ENCODE data around the gene CD200R1L.

DNA sequence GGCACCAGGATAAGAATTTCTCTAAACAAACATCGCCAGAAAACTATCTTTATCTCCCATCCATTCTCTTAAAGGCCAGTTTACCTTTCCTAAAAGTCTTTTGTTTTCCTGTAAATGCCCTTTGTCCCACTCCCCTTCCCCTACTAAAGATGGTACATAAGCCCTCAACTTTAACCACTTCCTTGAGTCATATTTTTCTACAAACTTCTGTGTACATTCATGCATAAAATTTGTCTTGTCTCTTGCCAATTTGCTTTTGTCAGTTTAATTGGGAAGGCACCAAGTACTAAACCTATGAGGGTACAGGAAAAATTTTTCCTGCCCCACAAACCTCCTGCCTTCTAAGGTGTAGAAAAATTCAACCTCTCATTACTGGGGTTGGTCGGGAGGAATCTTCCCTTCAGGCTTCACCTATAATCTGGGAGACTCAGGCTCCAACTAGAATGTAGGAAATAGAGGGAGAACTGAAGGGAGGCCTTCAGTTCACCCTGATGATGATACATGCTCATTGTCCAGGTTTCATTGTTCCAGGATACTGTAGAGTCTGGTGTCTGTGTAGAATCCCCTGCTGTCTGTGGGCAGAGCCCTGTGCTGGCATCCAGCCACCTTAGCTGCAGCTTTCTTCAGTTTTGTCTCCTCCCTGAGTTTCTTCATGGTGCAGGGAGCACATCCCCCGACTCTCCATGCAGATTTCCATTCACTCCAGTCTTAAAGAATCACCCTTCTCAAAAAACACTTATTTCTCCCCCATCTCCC is 53.2 kb downstream of the CD200R1L start:
- TF ChIP-seq CTCF (IDR thresholded peaks at IDR 0.05) (no peak), KAT7 (CRISPR knock-in tag; IDR thresholded peaks at IDR 0.05; ENCODE audit: borderline replicate concordance) (no peak), ZNF219 (CRISPR knock-in tag; IDR thresholded peaks at IDR 0.05; ENCODE audit: borderline replicate concordance) (no peak), E2F4 (CRISPR knock-in tag; IDR thresholded peaks at IDR 0.05; ENCODE audit: borderline replicate concordance, low read depth) (no peak), ATF2 (CRISPR knock-in tag; IDR thresholded peaks at IDR 0.05; ENCODE audit: borderline replicate concordance, low read depth) (no peak)
- TF ChIP-seq, protein P1, sequence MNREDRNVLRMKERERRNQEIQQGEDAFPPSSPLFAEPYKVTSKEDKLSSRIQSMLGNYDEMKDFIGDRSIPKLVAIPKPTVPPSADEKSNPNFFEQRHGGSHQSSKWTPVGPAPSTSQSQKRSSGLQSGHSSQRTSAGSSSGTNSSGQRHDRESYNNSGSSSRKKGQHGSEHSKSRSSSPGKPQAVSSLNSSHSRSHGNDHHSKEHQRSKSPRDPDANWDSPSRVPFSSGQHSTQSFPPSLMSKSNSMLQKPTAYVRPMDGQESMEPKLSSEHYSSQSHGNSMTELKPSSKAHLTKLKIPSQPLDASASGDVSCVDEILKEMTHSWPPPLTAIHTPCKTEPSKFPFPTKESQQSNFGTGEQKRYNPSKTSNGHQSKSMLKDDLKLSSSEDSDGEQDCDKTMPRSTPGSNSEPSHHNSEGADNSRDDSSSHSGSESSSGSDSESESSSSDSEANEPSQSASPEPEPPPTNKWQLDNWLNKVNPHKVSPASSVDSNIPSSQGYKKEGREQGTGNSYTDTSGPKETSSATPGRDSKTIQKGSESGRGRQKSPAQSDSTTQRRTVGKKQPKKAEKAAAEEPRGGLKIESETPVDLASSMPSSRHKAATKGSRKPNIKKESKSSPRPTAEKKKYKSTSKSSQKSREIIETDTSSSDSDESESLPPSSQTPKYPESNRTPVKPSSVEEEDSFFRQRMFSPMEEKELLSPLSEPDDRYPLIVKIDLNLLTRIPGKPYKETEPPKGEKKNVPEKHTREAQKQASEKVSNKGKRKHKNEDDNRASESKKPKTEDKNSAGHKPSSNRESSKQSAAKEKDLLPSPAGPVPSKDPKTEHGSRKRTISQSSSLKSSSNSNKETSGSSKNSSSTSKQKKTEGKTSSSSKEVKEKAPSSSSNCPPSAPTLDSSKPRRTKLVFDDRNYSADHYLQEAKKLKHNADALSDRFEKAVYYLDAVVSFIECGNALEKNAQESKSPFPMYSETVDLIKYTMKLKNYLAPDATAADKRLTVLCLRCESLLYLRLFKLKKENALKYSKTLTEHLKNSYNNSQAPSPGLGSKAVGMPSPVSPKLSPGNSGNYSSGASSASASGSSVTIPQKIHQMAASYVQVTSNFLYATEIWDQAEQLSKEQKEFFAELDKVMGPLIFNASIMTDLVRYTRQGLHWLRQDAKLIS (CRISPR knock-in tag; IDR thresholded peaks at IDR 0.05; ENCODE audit: borderline replicate concordance): no peak

All from WTC11 (cell line).